Dedifferentiated amniotic fluid mesenchymal stem cell (primary cell): ENCODE measurements around the gene CEMIP.

Experiments
- DNase-seq: peaks from one replicate; pipeline ENCODE4 v3.0.0-alpha.2; 2016; ENCODE audit errors: extremely low spot score

Gene CEMIP

DNA sequence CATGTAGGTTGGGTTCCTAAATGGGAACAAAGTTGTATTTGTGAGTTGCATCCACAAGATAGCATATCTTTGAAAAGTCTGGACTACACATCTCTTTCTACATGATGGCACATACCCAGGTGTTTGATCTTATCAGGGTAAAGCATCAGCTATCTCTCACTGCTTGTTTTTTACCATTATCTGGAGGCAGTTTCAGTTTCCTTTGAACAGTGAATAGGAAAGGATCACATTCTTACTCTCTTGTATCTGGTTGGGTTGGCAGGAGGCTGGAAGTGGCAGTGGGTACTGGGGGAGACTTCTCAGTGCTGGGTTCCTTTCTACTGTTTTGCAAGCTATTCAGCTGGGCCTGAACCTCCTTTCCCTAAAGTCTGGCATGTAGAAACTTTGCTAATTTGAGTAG lies 4.1 kb downstream of the CEMIP start:
- DNase-seq: no peak

DNA sequence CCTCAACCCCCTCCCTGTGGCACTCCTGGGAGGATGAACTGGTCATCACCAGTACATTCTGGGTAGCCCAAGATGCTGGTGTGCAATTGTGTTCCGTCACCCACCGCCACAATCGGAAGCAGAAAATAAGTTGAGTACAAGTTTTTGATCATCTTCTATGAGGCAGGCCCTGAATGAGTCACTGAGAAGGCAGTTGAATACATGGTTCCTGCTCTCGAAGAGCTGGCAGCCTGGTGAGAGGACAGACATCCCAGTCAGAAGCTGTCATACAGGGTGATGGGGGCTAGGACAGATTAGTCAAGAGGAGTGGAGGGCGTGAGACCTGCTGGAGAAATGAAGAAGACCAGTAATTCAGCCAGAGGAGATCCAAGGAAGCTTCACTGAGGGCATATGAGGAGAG lies 6.2 kb downstream of the CEMIP start:
- no peak for DNase-seq

DNA sequence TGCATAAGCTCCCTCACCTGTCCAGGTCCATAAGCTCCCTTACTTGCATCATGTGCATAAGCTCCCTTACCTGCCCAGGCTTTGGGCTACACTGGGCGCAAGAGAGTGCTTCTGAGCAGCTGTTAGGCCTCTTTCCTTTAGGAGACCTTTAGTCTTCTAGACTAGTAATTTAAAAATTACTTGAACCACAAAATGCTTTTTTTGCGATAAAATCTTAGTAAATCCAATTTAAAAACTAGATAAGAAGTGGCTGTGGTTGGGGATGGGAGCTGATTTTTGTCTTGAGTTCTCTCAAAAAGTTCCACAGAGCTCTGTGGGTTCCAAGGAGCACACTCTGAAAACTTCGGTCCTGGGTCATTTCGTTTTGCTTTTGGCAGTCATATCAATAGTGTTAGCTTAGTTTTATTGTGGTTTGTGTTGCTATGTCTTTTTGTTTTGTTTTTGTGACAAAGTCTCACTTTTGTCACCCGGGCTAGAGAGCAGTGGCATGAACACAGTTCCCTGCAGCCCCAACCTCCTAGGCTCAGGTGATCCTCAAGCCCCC lies 6.7 kb downstream of the CEMIP start:
- no peak for DNase-seq

DNA sequence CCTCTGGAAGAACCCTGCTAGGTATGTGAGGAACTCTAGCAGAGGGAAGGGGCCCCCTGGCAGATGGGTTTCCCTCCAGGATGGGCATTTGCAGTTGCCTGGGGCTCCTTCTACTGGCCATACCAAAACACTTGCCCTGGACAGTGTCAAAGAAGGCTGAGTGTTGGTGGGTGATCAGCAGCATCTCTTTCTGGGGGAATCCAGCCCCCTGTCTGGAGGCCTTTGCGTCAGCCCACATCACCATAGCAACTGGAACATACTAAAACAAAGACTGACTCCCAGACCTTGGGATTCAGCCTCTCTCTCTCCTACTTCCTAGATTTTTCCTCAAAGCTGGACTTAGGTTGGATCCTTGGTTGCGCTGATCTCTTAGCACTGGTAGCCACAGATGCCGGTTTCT lies 8.1 kb downstream of the CEMIP start:
- DNase-seq: no peak

DNA sequence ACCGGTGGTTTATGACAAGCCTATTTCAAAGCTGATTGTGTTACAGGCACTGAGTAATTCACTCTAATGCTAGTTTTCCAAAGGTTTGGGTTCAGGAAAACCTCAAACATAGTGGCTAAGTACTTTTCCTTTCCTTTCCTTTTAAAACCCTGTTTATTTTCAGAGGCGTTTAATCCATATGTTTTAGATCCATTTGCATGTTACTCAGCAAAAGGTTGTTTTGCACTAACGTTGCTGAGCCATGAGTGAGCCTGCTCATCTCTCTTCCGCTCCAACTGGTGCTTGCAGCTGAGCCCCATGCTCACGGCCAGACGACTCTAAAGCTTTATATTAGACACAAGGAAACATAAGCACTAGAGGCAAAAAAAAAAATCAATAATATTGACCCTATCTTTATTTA lies 9.4 kb downstream of the CEMIP start:
- peak; percentile 41 for DNase-seq

DNA sequence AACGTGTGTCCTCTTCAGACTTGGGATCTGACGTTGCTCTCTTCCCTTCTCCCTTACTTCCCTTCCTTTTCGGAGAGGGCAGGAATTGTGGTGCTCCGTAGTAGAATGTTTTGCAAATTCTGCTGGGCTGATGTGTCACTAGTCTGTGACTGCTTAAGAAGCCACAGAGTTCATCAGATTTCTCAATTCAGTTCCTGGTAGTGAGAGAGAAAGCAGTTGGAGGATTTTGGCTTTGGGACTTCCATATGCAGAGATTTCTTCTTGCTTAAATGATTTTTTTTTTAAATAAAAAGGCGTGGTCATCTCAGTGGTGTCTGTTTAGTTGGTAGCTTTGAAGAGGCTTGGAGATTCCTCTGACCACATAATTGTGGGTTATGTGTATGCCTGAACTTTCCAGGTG lies 10.1 kb downstream of the CEMIP start:
- peak; percentile 34 for DNase-seq

DNA sequence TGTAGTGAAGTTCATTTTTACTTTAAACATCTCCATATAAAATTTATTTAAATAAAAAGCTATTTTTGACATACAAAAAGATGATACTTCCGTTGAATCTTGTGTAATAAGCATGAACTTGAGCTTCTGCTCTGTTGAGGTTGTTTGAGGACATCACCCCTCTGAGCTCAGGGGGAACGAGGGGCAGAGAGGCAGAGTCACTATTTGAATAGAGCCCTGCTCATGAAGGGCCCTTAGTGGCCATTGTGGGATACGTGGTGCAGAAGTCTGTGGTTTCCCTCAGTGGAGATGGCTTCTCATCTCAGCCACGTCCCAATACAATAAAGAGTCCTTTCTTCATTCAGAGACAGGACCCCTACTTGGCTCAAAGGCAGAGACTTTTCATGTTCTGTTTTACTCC lies 10.6 kb downstream of the CEMIP start:
- no peak for DNase-seq

DNA sequence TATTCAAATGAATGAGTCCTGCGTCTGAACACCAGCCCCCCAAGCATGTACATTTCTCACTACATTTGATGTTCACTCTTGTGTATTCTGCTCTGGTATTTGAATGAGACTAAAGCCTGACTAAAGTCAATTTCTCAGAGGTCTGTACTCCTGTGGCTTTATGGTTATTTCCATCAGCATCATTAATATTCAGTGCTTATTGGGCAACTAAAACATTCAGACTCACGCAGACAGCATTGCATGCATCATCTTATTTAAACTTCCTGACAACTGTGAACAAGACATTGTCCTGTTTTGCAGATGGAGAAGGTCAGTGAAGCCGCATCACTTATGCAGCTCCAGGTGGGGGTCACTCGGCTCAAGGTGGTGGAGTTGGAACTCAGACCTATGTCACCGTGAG lies 11.1 kb downstream of the CEMIP start:
- DNase-seq: no peak

DNA sequence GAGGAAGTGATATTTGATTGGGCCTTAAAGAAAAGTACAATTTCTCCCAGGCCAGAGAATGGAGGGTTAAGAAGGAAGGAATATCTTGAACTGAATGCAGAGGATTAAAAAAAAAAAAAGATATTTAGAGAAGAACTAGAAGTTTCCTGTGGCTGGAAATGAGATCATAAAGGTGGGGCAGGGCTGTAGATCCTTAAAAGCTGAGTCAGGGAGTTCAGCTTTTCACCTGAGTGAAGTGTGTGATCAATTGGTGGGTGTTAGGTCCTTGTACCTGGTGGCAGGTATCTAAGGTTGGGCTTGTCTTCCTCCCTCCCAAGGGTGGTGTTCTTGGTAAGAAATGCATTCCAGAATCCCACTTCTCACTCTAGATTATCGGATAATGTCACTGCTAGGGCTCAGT lies 11.8 kb downstream of the CEMIP start:
- no peak for DNase-seq

DNA sequence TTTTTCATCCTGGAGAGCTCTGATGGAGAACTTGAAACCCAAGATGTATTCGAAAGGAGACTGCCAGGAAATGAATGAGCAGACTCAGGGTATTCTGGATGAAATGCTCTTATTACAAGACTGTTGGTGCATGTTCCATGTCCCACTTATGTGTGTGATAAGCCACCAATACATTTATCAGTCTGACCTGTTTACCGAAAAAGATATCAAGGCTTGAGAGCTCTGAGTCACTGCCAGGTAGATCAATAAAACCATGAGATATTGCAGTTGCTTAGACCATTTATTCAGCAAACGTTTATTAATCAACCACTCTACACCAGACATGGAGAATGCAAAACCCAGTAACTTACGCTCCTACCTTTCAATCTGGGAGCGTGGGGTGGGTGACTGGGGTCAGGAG lies 17.2 kb downstream of the CEMIP start:
- no peak for DNase-seq

DNA sequence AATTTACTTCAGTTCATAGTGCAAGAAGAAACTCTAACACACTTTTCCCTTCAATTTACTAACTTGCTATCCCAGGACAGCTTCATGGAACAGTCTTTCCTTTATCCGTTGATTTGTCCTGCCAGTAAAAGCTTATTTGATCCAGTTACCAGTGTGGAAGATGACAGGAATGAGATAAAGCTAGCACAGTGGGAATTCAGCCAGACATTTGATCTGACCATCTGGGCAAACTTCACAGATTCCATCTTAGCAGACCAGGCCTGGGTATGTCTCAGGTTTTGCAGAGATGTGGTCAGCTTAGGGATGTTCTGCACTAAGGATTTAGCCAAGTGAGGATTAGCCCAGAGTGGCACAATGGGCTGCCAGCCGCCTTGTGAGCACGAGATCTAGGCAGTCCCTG lies 19.7 kb downstream of the CEMIP start:
- DNase-seq: no peak

DNA sequence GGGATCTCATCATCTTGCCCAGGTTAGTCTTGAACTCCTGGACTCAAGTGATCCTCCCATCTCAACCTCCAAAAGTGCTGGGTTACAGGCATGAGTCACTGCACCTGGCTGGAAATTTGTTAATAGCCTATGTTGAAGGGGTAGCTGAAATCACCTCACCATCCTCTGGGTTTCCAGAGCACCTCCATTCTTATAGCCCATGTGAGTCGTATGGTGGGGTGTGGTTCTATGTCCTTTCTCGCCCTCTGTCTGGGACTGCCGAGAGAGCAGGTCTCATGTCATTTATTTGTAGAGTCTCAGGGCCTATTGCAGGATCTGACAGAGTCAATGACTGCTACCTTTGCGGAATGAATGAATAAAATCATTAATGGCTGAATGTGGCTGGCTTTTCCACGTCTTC lies 20.9 kb downstream of the CEMIP start:
- DNase-seq: no peak

DNA sequence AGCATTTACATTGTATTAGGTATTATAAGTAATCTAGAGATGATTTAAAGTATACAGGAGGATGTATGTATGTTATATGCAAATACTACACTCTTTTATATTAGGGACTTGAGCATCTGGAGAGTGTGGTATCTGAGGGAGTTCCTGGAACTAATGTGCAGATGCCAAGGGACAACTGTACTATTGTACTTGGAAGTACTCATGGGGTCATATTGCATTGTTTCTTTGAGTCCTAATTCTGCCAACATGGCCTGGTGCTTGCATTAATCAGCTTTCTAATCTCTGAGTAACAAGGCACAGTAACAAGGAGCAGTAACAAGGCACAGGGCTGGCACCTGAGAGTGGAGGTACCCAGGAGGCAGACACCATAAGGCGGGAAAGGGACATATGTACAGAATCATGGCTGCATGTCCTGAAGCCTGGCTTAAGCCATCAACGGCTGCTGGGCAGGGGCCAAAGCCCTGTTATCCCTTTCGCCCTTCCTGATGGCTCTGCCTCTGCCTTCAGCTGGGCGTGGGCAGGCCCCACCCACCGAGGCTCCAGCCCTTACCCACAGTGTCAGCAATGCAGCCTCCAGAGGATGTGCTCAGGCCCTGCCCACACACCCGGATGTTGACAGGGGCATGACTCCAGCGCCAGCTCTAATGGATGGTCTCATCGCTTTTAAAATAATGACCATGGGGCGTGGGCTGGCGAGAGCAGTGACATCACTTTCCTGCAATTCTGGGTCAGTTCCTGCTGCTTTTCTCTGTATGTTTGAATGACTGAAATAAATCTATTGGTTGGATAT lies 22.9 kb downstream of the CEMIP start:
- DNase-seq: no peak

DNA sequence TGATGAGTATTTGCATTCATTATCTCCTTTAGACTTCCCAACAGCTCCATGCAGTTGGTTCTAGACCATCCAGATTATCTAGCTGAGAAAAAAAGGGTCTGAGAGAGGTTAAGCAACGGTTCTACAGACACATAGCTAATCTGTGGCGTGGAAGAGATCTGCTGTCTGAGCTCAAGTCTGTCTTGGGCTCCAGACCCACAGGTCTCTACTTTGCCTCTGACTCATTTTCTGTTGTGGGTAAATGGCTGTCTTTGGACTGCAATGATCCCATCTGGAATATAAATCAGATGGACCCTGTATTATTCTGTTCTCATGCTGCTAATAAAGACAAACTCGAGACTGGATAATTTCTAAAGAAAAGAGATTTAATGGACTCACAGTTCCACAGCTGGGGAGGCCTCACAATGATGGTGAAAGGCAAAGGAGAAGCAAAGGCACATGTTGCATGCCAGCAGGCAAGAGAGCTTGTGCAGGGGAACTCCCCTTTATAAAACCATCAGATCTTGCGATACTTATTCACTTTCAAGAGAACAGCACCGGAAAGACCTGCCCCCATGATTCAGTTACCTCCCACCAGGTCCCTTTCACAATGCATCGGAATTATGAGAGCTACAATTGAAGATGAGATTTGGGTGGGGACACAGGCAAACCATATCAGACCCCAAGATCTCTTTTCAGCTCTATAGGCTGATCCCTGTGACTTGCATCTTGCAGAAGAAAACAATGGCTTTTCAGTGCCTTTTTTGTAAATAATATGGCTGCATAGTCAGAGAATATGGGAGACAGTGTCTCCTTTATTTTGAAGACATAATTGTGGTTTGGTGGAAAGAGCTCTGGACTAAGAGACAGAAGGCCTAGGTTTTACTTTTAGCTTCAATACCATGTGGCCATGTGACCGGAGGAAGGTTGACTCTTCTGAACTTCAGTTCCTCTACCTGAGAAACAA lies 24.7 kb downstream of the CEMIP start:
- DNase-seq: no peak

DNA sequence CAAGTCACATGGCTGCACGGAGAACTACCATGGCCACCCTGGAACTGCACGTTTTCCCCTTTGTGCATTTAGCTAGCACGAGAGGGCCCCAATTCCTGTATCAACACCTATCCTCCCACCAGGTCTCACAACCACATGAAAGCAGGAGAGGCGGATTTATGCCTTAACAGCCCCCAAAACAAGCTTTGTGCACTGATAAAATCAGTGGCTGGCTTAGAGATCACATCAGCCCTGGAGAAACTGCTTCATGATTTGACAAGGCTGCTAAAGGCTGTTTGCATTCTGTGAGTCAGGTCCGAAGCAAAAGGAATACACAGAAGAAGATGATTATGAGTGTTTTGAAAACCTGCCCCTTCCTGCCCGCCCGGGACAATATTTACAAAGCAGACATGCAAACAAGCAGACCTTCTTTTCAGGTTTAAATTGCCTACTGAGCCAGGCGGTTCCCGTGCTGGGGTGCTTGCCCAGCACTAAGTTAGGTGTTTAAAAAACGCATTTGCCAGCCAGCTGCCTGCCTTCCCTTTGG lies 25.9 kb downstream of the CEMIP start:
- no peak for DNase-seq

DNA sequence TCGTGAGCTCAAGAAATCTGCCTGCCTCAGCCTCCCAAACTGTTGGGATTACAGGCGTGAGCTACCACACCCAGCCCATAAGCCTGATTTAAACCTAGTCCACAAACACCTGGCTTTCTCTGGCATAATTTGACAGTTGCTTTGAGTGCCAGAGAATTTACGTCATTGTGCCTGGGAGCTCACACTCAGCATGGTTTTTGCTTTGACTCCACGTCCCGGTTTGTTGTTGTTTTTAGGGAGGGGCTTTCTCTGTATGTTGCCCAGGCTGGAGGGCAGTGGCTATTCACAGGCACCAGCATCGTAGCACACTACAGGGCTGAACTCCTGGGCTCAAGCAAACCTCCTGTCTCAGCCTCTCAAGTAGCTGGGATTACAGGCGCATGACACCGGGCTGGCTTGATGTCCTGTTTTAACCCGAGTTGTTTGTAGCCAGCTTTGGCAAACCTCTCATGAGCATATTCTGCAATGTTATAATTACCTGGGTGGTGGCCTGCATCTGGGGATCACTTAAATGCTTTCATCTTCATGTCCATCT lies 32.7 kb downstream of the CEMIP start:
- DNase-seq: no peak

DNA sequence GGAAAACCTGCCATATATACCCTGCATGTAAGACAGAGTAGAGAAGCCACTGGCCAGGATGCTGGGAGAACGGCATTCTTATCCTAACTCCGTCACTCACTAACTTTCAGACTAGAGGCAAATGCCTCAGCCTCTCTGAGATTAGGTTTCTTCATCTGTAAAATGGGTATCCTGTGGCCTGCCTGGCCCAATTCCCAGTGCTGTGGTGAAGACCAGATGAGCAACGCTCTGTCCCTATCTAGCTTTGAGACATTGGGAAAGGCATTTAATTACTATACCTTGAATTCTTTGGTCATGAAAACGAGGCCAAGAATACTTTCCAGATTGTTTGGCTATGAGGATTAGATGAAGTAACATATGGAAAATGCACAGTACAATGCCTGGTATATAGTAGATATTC lies 35.9 kb downstream of the CEMIP start:
- no peak for DNase-seq

DNA sequence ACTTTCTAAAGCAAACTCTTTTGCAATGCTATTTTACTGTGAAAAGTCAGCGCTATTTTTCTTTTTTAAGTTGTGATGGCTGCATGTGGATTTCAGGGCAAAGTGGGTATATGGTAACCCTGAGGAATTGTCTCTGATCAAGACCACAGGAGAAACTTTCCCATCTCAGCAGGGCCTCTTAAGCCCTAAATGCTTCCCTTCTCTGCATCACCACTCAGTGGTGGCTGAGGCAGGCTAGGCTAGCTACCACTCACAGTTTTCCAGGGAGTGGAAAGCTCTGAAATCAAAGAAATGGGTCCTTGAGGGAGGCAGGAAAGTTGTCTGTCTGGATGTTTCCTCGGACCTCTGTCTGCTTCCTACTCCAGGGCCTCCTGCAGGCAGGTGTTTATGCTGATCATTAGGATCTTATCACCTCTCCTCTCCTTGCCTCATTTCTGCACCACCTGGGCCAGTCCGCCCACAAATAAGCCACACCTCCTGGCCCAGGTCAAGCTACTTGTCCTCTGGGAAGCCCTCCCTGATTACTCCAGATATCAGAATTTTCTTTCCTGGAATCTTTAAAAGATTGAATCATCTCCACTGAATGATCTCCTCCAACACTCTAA lies 37.0 kb downstream of the CEMIP start:
- no peak for DNase-seq

DNA sequence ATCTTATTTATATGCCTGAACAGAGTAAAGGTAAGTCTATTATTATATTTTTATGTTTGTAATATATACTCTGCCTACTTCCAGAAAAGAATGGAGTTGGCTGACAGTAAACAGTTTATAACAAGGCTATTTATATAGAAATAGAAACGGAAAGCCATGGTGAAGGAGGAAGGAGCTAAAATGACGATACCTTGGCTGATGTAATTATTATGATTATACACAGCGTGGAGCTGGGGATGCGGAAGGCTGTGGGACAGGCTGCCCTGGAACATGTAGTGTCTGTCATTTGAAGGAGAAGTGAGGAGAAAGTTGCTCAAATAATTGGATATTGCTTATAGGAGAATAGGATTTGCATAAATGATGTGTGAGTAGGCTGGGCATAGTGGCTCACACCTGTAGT lies 37.8 kb downstream of the CEMIP start:
- no peak for DNase-seq

DNA sequence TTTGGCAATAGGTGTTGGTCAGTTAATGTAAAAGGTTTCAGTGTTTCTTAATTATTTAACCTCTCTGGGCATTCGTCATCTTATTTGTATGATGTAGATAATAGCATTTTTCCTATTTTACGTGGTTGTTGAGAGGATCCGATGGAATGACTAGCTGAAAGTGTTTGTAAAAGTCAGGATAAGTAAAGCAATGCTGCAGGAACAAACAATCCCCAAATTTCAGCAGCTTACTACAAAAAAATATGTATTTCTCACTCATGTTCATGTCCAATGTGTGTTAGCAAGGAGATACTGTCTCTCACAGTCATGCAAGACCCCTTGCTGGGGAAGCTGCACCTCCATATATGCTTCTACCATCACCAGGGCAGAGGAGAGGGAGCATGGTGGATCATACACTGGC lies 38.7 kb downstream of the CEMIP start:
- DNase-seq: no peak

DNA sequence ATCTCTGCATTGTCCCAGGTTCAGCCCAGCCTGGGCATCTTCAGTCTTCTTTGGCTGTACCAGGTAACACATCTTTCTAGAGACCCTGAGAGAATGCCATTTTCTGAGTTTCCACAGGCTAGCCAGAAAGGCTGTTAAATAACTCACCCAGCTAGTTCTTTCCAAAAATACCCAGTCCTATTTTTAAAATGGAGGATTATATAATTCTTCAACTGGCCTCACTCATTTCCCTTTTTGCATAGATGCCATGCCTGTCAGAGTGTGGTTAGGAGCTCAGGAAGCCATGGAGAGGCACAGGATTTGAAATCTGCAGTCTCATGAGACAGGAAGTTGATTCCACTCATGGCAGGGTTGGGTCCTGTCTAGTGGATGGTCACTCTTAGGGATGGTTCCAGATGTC lies 39.8 kb downstream of the CEMIP start:
- no peak for DNase-seq

DNA sequence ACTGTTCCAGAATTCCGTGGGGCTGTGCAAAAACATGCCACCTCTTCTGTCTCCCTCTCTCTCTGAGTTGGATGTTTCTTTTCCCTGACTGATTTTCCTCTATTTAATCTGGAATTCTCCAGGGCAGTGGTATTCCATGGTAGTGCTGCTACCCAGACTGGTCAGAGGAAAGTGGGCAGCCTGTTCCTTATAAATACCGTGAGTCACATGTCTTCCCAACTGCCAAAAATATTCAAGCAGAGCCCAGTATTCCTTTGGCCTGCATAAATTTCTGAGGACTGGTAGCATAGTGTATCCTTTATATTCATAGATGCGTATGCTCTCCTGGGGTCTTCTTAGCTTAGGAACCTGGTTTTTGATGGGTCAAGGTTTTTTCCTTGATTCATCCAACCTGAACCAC lies 40.9 kb downstream of the CEMIP start:
- no peak for DNase-seq
